Measurements from ENCODE around the gene GPR39. TPM values are rescaled to one million over a fixed set of nuclear protein-coding genes. Genes with fewer than 3 reads are reported as not detected.
A peak's percentile ranks its signal among the peaks of the same experiment; 100 is the strongest.

Gene GPR39
- total RNA-seq, 1 experiment from 2014 or later = 34.8 TPM

DNA sequence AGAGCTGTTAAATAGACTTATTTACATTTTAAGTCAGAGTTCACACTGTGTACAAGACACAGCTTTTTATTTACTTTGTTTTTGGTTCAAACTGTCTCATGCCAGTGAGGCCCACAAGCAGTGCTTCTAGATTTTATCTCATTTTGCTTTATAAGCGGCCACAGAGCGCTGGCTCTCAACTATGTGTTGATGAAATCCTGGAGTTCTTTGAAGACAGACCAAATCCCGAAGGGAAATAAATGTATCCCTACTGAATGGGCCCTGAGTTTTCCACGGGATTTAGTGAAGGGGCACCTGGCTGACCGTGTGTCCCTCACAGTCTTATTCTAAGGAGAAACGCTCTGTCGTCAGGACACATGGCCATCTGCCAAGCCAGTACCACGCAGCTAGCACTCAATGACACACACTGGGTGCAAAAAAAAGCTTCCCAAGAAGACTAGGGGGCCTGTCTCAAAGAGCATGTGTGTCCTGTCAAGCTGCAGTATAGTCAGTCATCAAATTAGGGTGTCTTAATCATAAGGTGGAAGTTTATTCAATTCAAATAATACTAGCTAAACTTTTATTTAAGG lies 230.0 kb downstream of the GPR39 start:
- CTCF ChIA-PET = no interaction called here
- no peaks in the 10 kb centered on the region for H3K4me1 ChIP-seq (ENCODE audit: insufficient read depth, low read length)
- no TSS peak for BruUV-seq (replicated peaks)
- H3K79me2 ChIP-seq (ENCODE audit: low read length) = no peaks in the 10 kb centered on the region
- no peaks in the 10 kb centered on the region for H3K9me2 ChIP-seq (replicated peaks; ENCODE audit: low read length)
- H3F3A ChIP-seq (ENCODE audit: low read length, unreplicated experiment) = no peaks in the 10 kb centered on the region
- no peak overlapping the region for H3K27ac ChIP-seq (ENCODE audit: low read length)
- H3K4me2 ChIP-seq (ENCODE audit: low read length) = no peak overlapping the region
- H3K36me3 ChIP-seq (ENCODE audit: low read depth, low read length) = peaks cover 6% of the 10 kb centered on the region; the same call in 1 of the 2 replicates
- TF ChIP-seq EZH2 (IDR thresholded peaks at IDR 0.05; ENCODE audit: low read length, unreplicated experiment) (no peak), EZH2phosphoT487 (IDR thresholded peaks at IDR 0.05; ENCODE audit: borderline replicate concordance, low read length) (no peak)
- TF ChIP-seq, protein P1, sequence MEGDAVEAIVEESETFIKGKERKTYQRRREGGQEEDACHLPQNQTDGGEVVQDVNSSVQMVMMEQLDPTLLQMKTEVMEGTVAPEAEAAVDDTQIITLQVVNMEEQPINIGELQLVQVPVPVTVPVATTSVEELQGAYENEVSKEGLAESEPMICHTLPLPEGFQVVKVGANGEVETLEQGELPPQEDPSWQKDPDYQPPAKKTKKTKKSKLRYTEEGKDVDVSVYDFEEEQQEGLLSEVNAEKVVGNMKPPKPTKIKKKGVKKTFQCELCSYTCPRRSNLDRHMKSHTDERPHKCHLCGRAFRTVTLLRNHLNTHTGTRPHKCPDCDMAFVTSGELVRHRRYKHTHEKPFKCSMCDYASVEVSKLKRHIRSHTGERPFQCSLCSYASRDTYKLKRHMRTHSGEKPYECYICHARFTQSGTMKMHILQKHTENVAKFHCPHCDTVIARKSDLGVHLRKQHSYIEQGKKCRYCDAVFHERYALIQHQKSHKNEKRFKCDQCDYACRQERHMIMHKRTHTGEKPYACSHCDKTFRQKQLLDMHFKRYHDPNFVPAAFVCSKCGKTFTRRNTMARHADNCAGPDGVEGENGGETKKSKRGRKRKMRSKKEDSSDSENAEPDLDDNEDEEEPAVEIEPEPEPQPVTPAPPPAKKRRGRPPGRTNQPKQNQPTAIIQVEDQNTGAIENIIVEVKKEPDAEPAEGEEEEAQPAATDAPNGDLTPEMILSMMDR (conservative IDR thresholded peaks at IDR 0.05; ENCODE audit: low read depth, low read length) = no peak
- intact Hi-C loops (cut with micrococcal nuclease) = no loop called here
- H3K4me3 ChIP-seq (ENCODE audit: low read length) = no peak overlapping the region
- H2AFZ ChIP-seq (ENCODE audit: low read length) = no peak overlapping the region
- H3K9me3 ChIP-seq (ENCODE audit: low read length) = no peaks in the 10 kb centered on the region
- H4K20me1 ChIP-seq (ENCODE audit: low read length) = no peaks in the 10 kb centered on the region; the same call in 1 of the 2 replicates
- DNase-seq (no peak), ATAC-seq (no peak)
- no peaks in the 10 kb centered on the region for H3K27me3 ChIP-seq (ENCODE audit: low read length)
- POLR2A ChIA-PET (ENCODE audit: unreplicated experiment) = interaction anchor here (0.6 kb wide), 1 partner anchor 14 kb away, joined by 3 read pairs; no protein-coding TSS in a partner anchor
- H3K9ac ChIP-seq (ENCODE audit: low read length) = no peak overlapping the region

DNA sequence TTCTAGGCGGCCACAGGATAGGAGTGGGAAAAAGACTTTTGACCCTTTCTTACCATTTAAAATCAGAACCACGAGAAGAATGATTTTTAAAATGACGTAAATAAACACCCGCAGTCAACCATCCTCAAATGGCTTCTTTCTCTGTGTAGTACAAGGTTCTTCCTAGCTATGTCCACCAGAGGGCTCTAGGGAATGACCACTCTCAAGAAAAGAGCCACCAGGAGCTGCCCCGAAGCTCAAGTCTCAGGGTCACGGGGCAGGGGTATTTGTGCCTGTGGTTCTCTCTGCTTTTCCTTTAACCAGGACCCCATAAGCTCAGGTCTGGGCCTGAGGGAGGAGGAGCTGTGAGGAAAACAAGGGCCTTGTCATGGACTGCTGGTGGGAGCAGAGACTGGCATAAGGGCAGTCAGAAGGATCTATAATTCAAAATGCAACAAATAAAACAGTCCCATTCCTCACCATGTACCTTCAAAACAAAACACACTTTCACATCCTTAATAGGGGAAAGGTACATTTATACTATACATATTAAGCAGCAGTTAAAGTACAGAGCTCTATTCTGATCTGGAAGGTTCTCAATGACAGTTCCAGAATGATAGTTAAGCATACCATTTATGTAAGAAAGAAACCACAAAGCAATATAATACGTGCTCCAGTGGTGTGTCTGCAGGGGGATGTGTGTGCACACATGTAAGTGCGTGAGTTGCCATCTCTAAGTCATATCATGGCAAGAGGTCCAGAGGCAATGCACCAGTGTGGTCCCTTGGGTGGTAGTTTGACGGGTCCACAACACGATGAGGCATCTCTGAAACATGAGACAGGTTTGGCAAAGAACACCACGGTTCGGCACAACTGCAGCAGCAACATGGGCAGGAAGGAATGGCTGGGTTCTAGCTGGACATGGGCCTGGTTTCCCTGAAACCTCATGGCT lies 234.8 kb downstream of the GPR39 start:
- Histone ChIP-seq H3K9me3 (ENCODE audit: low read length) (no peaks in the 10 kb centered on the region), H3K4me2 (ENCODE audit: low read length) (no peak overlapping the region), H3K36me3 (ENCODE audit: low read depth, low read length) (no peaks in the 10 kb centered on the region), H4K20me1 (ENCODE audit: low read length) (no peaks in the 10 kb centered on the region), H3K27me3 (ENCODE audit: low read length) (no peaks in the 10 kb centered on the region), H3K4me3 (ENCODE audit: low read length) (no peak overlapping the region), H3K9me2 (replicated peaks; ENCODE audit: low read length) (no peaks in the 10 kb centered on the region), H3K79me2 (ENCODE audit: low read length) (no peaks in the 10 kb centered on the region), H3K4me1 (ENCODE audit: insufficient read depth, low read length) (peaks cover 5% of the 10 kb centered on the region; the same call in 1 of the 2 replicates), H3K9ac (ENCODE audit: low read length) (no peak overlapping the region), H2AFZ (ENCODE audit: low read length) (no peak overlapping the region), H3F3A (ENCODE audit: low read length, unreplicated experiment) (no peaks in the 10 kb centered on the region), H3K27ac (ENCODE audit: low read length) (no peak overlapping the region)
- POLR2A ChIA-PET (ENCODE audit: unreplicated experiment) = no interaction called here
- TF ChIP-seq EZH2phosphoT487 (IDR thresholded peaks at IDR 0.05; ENCODE audit: borderline replicate concordance, low read length) = no peak
- TF ChIP-seq, protein P1 (conservative IDR thresholded peaks at IDR 0.05; ENCODE audit: low read depth, low read length) = peak; percentile 52
- TF ChIP-seq EZH2 (IDR thresholded peaks at IDR 0.05; ENCODE audit: low read length, unreplicated experiment) = no peak
- CTCF ChIA-PET = no interaction called here
- intact Hi-C loops (cut with micrococcal nuclease) = loop anchor here (5.0 kb wide), 1 partner anchor 384 kb away; no protein-coding TSS in a partner anchor
- DNase-seq (peak; percentile 29), ATAC-seq (no peak)
- no TSS peak for BruUV-seq (replicated peaks)

All from PC-3 (cell line).